ENCODE results near the gene DIP2C. TPM values are rescaled to one million over a fixed set of nuclear protein-coding genes. Genes with fewer than 3 reads are reported as not detected.
"Not testable (repeated sequence)": the region's sequence is repeated elsewhere in the genome, so short reads cannot be mapped to it uniquely, and the experiment has no call there.

DIP2C gene
- total and polyA plus RNA-seq, 2 donors from 2014 or later, result 6.2 to 22.6 TPM

DNA sequence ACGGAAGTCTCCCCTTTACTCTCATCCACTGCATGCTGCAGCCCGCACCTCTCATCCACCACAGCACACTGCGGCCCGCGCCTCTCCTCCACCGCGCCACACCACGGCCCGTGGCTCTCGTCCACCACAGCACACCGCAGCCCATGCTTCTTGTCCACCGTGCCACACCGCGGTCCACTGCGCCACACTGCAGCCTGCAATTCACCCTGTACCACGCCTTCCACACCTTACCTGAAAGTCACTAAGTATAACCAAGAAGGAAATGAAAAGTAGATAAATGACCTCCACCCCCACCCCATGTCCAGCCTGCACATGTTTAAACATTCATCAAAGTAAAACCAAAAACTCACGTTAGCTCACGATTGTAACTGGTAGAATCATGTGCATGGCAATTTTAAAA, 176.1 kb downstream of the DIP2C start:
- Histone ChIP-seq H3K27ac (ENCODE audit: low read depth in 2 of 2, low read length in 2 of 2) (peak overlapping the region in 1 of 2 donors; percentile 63), H3K9ac (ENCODE audit: low read length in 3 of 3) (no peak overlapping the region), H3K9me3 (ENCODE audit: control insufficient read depth in 2 of 3, insufficient read depth in 1 of 3, low read length in 3 of 3) (no peaks in the 10 kb centered on the region), H3K27me3 (ENCODE audit: control insufficient read depth, insufficient read depth, low read length) (no peaks in the 10 kb centered on the region), H3K4me1 (ENCODE audit: control insufficient read depth in 2 of 3, insufficient read depth in 2 of 3, low read depth in 1 of 3, low read length in 3 of 3) (peaks cover 3 to 7% (median 3%) of the 10 kb centered on the region in 3 donors), H3K36me3 (ENCODE audit: control insufficient read depth in 2 of 3, insufficient read depth in 3 of 3, low read length in 3 of 3) (no peaks in the 10 kb centered on the region), H3K4me3 (ENCODE audit: low read length in 3 of 3) (no peak overlapping the region)
- TF ChIP-seq CTCF (IDR thresholded peaks at IDR 0.05; ENCODE audit: borderline replicate concordance, extremely low read depth, insufficient read depth), result no peak
- FAIRE-seq, result no peak
- intact Hi-C loops (cut with DNase I), result loop anchor here (5.0 kb wide), 1 partner anchor 279 kb away; no protein-coding TSS in a partner anchor
- peak in 1 of 5 donors; percentile 74 for DNase-seq

DNA sequence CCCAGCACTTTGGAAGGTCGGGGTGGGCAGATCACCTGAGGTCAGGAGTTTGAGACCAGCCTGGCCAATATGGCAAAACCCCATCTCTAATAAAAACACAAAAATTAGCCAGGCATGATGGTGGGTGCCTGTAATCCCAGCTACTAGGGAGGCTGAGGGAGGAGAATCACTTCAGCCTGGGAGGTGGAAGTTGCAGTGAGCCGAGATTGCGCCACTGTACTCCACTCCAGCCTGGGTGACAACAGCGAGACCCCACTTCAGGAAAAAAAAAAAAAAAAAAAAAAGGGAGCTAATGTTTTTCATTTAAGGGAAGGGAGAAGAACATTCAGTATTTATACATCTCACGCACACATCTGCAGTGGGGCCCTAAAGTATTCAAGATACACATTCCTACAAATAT, 176.8 kb downstream of the DIP2C start:
- not testable (repeated sequence) for H3K27me3 ChIP-seq (ENCODE audit: control insufficient read depth, insufficient read depth, low read length); H3K9me3 ChIP-seq (ENCODE audit: control insufficient read depth in 2 of 3, insufficient read depth in 1 of 3, low read length in 3 of 3); FAIRE-seq; H3K4me1 ChIP-seq (ENCODE audit: control insufficient read depth in 2 of 3, insufficient read depth in 2 of 3, low read depth in 1 of 3, low read length in 3 of 3); H3K27ac ChIP-seq (ENCODE audit: low read depth in 2 of 2, low read length in 2 of 2); H3K9ac ChIP-seq (ENCODE audit: low read length in 3 of 3); H3K4me3 ChIP-seq (ENCODE audit: low read length in 3 of 3); H3K36me3 ChIP-seq (ENCODE audit: control insufficient read depth in 2 of 3, insufficient read depth in 3 of 3, low read length in 3 of 3)
- DNase-seq, result peak in 1 of 5 donors; percentile 23
- intact Hi-C loops (cut with DNase I), result loop anchor here (5.0 kb wide), 1 partner anchor 280 kb away; no protein-coding TSS in a partner anchor

DNA sequence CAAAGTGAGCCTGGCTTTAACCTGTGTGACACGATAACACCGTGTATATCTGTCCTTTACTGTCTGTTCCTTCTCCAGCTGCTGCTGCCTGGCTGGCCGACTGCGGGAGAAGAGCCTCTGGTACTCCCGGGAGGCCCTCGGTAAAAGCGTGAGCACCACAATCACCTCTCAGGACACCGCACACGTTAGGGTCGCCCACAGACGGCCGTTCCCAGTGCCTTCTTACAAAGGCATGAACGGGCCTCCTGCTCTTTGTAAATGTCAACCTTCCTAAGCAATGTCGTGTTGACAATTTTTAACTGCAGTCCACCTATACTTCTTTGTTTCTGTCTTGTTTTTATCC, 177.6 kb downstream of the DIP2C start:
- no peak overlapping the region for H3K27ac ChIP-seq (ENCODE audit: low read depth in 2 of 2, low read length in 2 of 2)
- H3K9ac ChIP-seq (ENCODE audit: low read length in 3 of 3), result no peak overlapping the region
- intact Hi-C loops (cut with DNase I), result loop anchor here (5.0 kb wide), 1 partner anchor 280 kb away; no protein-coding TSS in a partner anchor
- H3K27me3 ChIP-seq (ENCODE audit: control insufficient read depth, insufficient read depth, low read length), result no peaks in the 10 kb centered on the region
- H3K4me3 ChIP-seq (ENCODE audit: low read length in 3 of 3), result no peak overlapping the region
- no peak for TF ChIP-seq CTCF (IDR thresholded peaks at IDR 0.05; ENCODE audit: borderline replicate concordance, extremely low read depth, insufficient read depth)
- no peaks in the 10 kb centered on the region for H3K36me3 ChIP-seq (ENCODE audit: control insufficient read depth in 2 of 3, insufficient read depth in 3 of 3, low read length in 3 of 3)
- FAIRE-seq (no peak), DNase-seq (peak in 1 of 5 donors; percentile 61)
- H3K9me3 ChIP-seq (ENCODE audit: control insufficient read depth in 2 of 3, insufficient read depth in 1 of 3, low read length in 3 of 3), result no peaks in the 10 kb centered on the region
- H3K4me1 ChIP-seq (ENCODE audit: control insufficient read depth in 2 of 3, insufficient read depth in 2 of 3, low read depth in 1 of 3, low read length in 3 of 3), result peaks cover 3 to 7% (median 3%) of the 10 kb centered on the region in 3 donors

- intact Hi-C loops (cut with DNase I), result loop anchor here (5.0 kb wide), 1 partner anchor 281 kb away; no protein-coding TSS in a partner anchor
- peak; percentile 99 for TF ChIP-seq CTCF (IDR thresholded peaks at IDR 0.05; ENCODE audit: borderline replicate concordance, extremely low read depth, insufficient read depth)
- Histone ChIP-seq H3K36me3 (ENCODE audit: control insufficient read depth in 2 of 3, insufficient read depth in 3 of 3, low read length in 3 of 3) (no peaks in the 10 kb centered on the region), H3K9me3 (ENCODE audit: control insufficient read depth in 2 of 3, insufficient read depth in 1 of 3, low read length in 3 of 3) (no peaks in the 10 kb centered on the region), H3K27ac (ENCODE audit: low read depth in 2 of 2, low read length in 2 of 2) (peak overlapping the region in 1 of 2 donors; percentile 2), H3K27me3 (ENCODE audit: control insufficient read depth, insufficient read depth, low read length) (no peaks in the 10 kb centered on the region), H3K4me1 (ENCODE audit: control insufficient read depth in 2 of 3, insufficient read depth in 2 of 3, low read depth in 1 of 3, low read length in 3 of 3) (peaks cover 3 to 7% (median 3%) of the 10 kb centered on the region in 3 donors), H3K9ac (ENCODE audit: low read length in 3 of 3) (peak overlapping the region in 1 of 3 donors; percentile 26), H3K4me3 (ENCODE audit: low read length in 3 of 3) (no peak overlapping the region)
- DNase-seq, result peak; percentile 95 to 96 (median 96)
- FAIRE-seq, result peak; percentile 94
Measured at GRCh38 chr10:511101-511848, 178.2 kb downstream of the DIP2C start.

Data from kidney (tissue), 14 donors.